Small intestine (tissue), 7 donors: Measurements from ENCODE around the gene PDP2. TPM values are rescaled to one million over a fixed set of nuclear protein-coding genes. Genes with fewer than 3 reads are reported as not detected.

ENCODE experiments used
- DNase-seq, 2 donors: peaks; one replicate each; pipeline versions ENCODE4 v3.0.0 to v3.0.0-alpha.2; 2013
- FAIRE-seq: peaks from 2 replicates; lab custom pipeline; 2012; peaks lifted over from hg19 to GRCh38; lab: Jason Lieb, UNC
- H3K27ac ChIP-seq, 3 donors: one replicate each; pipeline ENCODE4 v1.5.1; 2013; ENCODE audit warnings: low read length in 2 of 3, mild to moderate bottlenecking in 2 of 3, control low read depth in 1 of 3, inconsistent platforms in 1 of 3, low read depth in 1 of 3, moderate library complexity in 1 of 3
- H3K27me3 ChIP-seq, 3 donors: one replicate each; pipeline ENCODE4 v1.6.1; 2013; ENCODE audit warnings: low read length in 3 of 3, inconsistent platforms in 1 of 3; ENCODE audit not compliant: control insufficient read depth in 3 of 3, insufficient read depth in 3 of 3
- H3K36me3 ChIP-seq, 3 donors: one replicate each; pipeline ENCODE4 v1.6.1; 2013; ENCODE audit warnings: low read length in 3 of 3, inconsistent platforms in 1 of 3, low read depth in 1 of 3, mild to moderate bottlenecking in 1 of 3, moderate library complexity in 1 of 3; ENCODE audit not compliant: control insufficient read depth in 3 of 3, insufficient read depth in 2 of 3
- H3K4me1 ChIP-seq, 3 donors: one replicate each; pipeline ENCODE4 v1.6.1; 2013; ENCODE audit warnings: low read length in 2 of 3, inconsistent platforms in 1 of 3, low read depth in 1 of 3, mild to moderate bottlenecking in 1 of 3, moderate library complexity in 1 of 3; ENCODE audit not compliant: control insufficient read depth in 3 of 3, insufficient read depth in 2 of 3
- H3K4me3 ChIP-seq, 3 donors: one replicate each; pipeline ENCODE4 v1.5.1; 2013; ENCODE audit warnings: low read length in 3 of 3, control low read depth in 1 of 3, inconsistent platforms in 1 of 3, low read depth in 1 of 3, mild to moderate bottlenecking in 1 of 3, moderate library complexity in 1 of 3
- H3K9me3 ChIP-seq, 2 donors: one replicate each; pipeline ENCODE4 v1.6.1; 2013; ENCODE audit warnings: low read depth in 1 of 2, low read length in 1 of 2; ENCODE audit not compliant: control insufficient read depth in 2 of 2, insufficient read depth in 1 of 2
- WGBS, 3 donors: extraction: QIAGEN DNeasy Blood & Tissue Kit; methylation state at CpG; one replicate each; pipeline ENCODE4 v1.1.7; 2013; 5-methylcytosine and 5-hydroxymethylcytosine counted together
- polyA plus RNA-seq, 4 donors: library from polyadenylated mRNA; stranded (reverse) in 3 of 4; unstranded in 1 of 4; fragments of 200-250 nt in 3 of 4; fragments of 120-200 nt in 1 of 4; gene quantifications; one replicate each; pipeline versions ENCODE4 v1.2.1 to v1.2.3, GENCODE V29; 2013
- donor health status: healthy with polysubstance abuse.
- donor health status: control.
- donor health status: control.
- donor health status: Bipolar disorder and iron deficiency.
- donor health status: healthy.

PDP2 gene
- polyA plus RNA-seq, 4 donors: 1.6 to 11.2 (median 4.3) TPM

- Histone ChIP-seq H3K4me3 (no peak overlapping the region), H3K36me3 (no peaks in the 10 kb centered on the region), H3K27me3 (peaks cover 0 to 26% (median 10%) of the 10 kb centered on the region in 3 donors), H3K27ac (peak overlapping the region in 2 of 3 donors; percentile 15 to 68), H3K9me3 (no peaks in the 10 kb centered on the region), H3K4me1 (peaks cover 0 to 18% (median 6%) of the 10 kb centered on the region in 3 donors)
- DNase-seq: no peak
- 72 to 85% (median 82%) methylated on average over 2 of the region's 2 CpGs for WGBS, 3 donors
- no peak for FAIRE-seq
Measured at GRCh38 chr16:66848172-66848571, 32.1 kb upstream of the PDP2 start.

GRCh38 chr16:66849021-66849420, 31.3 kb upstream of the PDP2 start:
- WGBS, 3 donors: 76 to 86% (median 84%) methylated on average over 2 of the region's 2 CpGs
- no peak for DNase-seq
- peaks cover 0 to 22% (median 10%) of the 10 kb centered on the region in 3 donors for H3K27me3 ChIP-seq
- no peak overlapping the region for H3K4me3 ChIP-seq
- peaks cover 0 to 18% (median 6%) of the 10 kb centered on the region in 3 donors for H3K4me1 ChIP-seq
- H3K27ac ChIP-seq: peak overlapping the region in 1 of 3 donors; percentile 68
- H3K36me3 ChIP-seq: no peaks in the 10 kb centered on the region
- FAIRE-seq: no peak
- no peaks in the 10 kb centered on the region for H3K9me3 ChIP-seq

- WGBS, 3 donors: 86 to 97% (median 88%) methylated on average over 4 of the region's 4 CpGs
- H3K9me3 ChIP-seq: no peaks in the 10 kb centered on the region
- DNase-seq (no peak), FAIRE-seq (no peak)
- H3K4me3 ChIP-seq: no peak overlapping the region
- no peaks in the 10 kb centered on the region for H3K36me3 ChIP-seq
- H3K27ac ChIP-seq: peak overlapping the region in 1 of 3 donors; percentile 68
- peaks cover 0 to 19% (median 10%) of the 10 kb centered on the region in 3 donors for H3K27me3 ChIP-seq
- H3K4me1 ChIP-seq: peaks cover 0 to 18% (median 6%) of the 10 kb centered on the region in 3 donors
Measured at GRCh38 chr16:66849549-66849948, 30.8 kb upstream of the PDP2 start.

GRCh38 chr16:66850115-66850815, 30.1 kb upstream of the PDP2 start:
- no peaks in the 10 kb centered on the region for H3K9me3 ChIP-seq
- H3K27me3 ChIP-seq: peaks cover 0 to 13% (median 8%) of the 10 kb centered on the region in 3 donors
- WGBS, 3 donors: 84 to 89% (median 84%) methylated on average over 14 of the region's 14 CpGs
- DNase-seq (no peak), FAIRE-seq (no peak)
- no peak overlapping the region for H3K27ac ChIP-seq
- H3K36me3 ChIP-seq: no peaks in the 10 kb centered on the region
- no peak overlapping the region for H3K4me3 ChIP-seq
- H3K4me1 ChIP-seq: peaks cover 0 to 18% (median 6%) of the 10 kb centered on the region in 3 donors

- Histone ChIP-seq H3K4me1 (peaks cover 0 to 18% (median 6%) of the 10 kb centered on the region in 3 donors), H3K27ac (no peak overlapping the region), H3K4me3 (no peak overlapping the region), H3K9me3 (no peaks in the 10 kb centered on the region), H3K27me3 (peaks cover 0 to 5% (median 3%) of the 10 kb centered on the region in 3 donors), H3K36me3 (peaks cover 0 to 2% (median 0%) of the 10 kb centered on the region in 3 donors)
- 88 to 92% (median 89%) methylated on average over 13 of the region's 13 CpGs for WGBS, 3 donors
- FAIRE-seq (no peak), DNase-seq (no peak)
Measured at GRCh38 chr16:66851166-66851964, 28.9 kb upstream of the PDP2 start.

- 76 to 83% (median 80%) methylated on average over 15 of the region's 15 CpGs for WGBS, 3 donors
- peaks cover 0 to 6% (median under 1%) of the 10 kb centered on the region in 3 donors for H3K4me1 ChIP-seq
Measured at GRCh38 chr16:66853261-66854139, 26.8 kb upstream of the PDP2 start.

GRCh38 chr16:66856184-66856730, 24.1 kb upstream of the PDP2 start:
- FAIRE-seq: no peak

More at GRCh38 chr16:66853261-66854139, 26.8 kb upstream of the PDP2 start:
- FAIRE-seq: no peak
- no peak overlapping the region for H3K27ac ChIP-seq
- DNase-seq: no peak
- H3K9me3 ChIP-seq: no peaks in the 10 kb centered on the region
- no peak overlapping the region for H3K4me3 ChIP-seq
- peaks cover 0 to 2% (median 0%) of the 10 kb centered on the region in 3 donors for H3K36me3 ChIP-seq
- H3K27me3 ChIP-seq: no peaks in the 10 kb centered on the region

More at GRCh38 chr16:66856184-66856730, 24.1 kb upstream of the PDP2 start:
- H3K9me3 ChIP-seq: no peaks in the 10 kb centered on the region
- DNase-seq: no peak
- no peak overlapping the region for H3K27ac ChIP-seq
- 90 to 96% (median 94%) methylated on average over 6 of the region's 6 CpGs for WGBS, 3 donors
- peaks cover 0 to 2% (median 0%) of the 10 kb centered on the region in 3 donors for H3K36me3 ChIP-seq
- no peak overlapping the region for H3K4me3 ChIP-seq
- no peaks in the 10 kb centered on the region for H3K27me3 ChIP-seq
- no peaks in the 10 kb centered on the region for H3K4me1 ChIP-seq
